ENCODE data around the gene IRAK2. TPM values are rescaled to one million over a fixed set of nuclear protein-coding genes. Genes with fewer than 3 reads are reported as not detected.

The IRAK2 gene
- total RNA-seq, 6 donors from 2014 or later = 3.1 to 10.2 (median 7.1) TPM

- ATAC-seq (ENCODE audit: low FRiP score in 2 of 2) = no peak
- no peak for TF ChIP-seq POLR2AphosphoS5 (IDR thresholded peaks at IDR 0.05)
- TF ChIP-seq, protein P1, sequence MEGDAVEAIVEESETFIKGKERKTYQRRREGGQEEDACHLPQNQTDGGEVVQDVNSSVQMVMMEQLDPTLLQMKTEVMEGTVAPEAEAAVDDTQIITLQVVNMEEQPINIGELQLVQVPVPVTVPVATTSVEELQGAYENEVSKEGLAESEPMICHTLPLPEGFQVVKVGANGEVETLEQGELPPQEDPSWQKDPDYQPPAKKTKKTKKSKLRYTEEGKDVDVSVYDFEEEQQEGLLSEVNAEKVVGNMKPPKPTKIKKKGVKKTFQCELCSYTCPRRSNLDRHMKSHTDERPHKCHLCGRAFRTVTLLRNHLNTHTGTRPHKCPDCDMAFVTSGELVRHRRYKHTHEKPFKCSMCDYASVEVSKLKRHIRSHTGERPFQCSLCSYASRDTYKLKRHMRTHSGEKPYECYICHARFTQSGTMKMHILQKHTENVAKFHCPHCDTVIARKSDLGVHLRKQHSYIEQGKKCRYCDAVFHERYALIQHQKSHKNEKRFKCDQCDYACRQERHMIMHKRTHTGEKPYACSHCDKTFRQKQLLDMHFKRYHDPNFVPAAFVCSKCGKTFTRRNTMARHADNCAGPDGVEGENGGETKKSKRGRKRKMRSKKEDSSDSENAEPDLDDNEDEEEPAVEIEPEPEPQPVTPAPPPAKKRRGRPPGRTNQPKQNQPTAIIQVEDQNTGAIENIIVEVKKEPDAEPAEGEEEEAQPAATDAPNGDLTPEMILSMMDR (IDR thresholded peaks at IDR 0.05) = no peak
- TF ChIP-seq EP300 (IDR thresholded peaks at IDR 0.05) = no peak
- no peak for TF ChIP-seq POLR2A (IDR thresholded peaks at IDR 0.05)
These were observed 13.0 kb downstream of the IRAK2 start for GRCh38 chr3:10177737-10178136.

DNA sequence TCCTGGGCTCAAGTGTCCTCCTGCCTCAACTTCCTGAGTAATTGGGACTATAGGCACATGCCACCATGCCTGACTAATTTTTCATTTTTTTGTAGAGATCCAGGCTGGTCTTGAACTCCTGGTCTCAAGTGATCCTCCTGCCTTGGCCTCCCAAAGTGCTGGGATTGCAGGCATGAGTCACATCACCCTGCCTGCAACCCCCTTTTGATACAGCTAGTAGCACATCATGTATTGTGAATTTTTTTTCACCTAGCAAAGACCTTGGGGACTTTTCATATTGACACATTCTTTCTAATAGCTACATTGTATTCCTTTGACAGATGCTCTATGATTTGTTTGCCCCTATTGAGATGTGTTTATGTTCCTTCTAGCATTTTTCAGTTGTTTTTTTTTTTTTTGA, 14.2 kb downstream of the IRAK2 start:
- ATAC-seq (ENCODE audit: low FRiP score in 2 of 2) = no peak
- TF ChIP-seq POLR2A (IDR thresholded peaks at IDR 0.05) (no peak), EP300 (IDR thresholded peaks at IDR 0.05) (no peak), POLR2AphosphoS5 (IDR thresholded peaks at IDR 0.05) (no peak)
- TF ChIP-seq, protein P1 (IDR thresholded peaks at IDR 0.05) = no peak

More at GRCh38 chr3:10177737-10178136, 13.0 kb downstream of the IRAK2 start:
- Histone ChIP-seq H3K4me1 (peaks cover 6 to 17% (median 16%) of the 10 kb centered on the region in 4 donors), H3K4me3 (no peak overlapping the region), H3K27ac (no peak overlapping the region), H3K36me3 (peaks cover 0 to 32% (median 8%) of the 10 kb centered on the region in 4 donors), H3K27me3 (no peaks in the 10 kb centered on the region), H3K9me3 (no peaks in the 10 kb centered on the region)
- no peak for DNase-seq
- 86 to 92% methylated on average over 12 of the region's 12 CpGs for WGBS, 2 donors

DNA sequence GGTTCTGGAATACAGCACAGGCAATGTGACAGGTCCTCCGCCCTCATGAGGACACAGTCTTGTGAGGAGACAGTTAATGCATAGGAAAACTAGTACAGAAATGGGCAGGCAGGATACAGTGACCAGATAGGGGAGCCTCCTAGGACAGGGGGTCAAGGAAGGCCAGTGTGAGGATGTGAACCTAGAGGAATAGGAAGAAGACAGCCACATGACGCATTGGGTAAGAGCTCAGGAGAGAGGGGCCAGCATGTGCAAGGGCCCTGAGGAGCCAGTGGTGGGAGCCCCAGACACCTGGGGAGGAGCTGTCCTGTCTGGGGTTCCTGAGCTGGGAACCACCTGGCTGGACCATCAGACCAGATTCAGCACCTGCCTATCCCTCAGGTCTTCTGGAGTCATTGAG, 15.6 kb downstream of the IRAK2 start:
- DNase-seq (no peak), ATAC-seq (ENCODE audit: low FRiP score in 2 of 2) (no peak)
- Histone ChIP-seq H3K36me3 (peaks cover 0 to 32% (median 8%) of the 10 kb centered on the region in 4 donors), H3K27me3 (no peaks in the 10 kb centered on the region), H3K4me1 (no peaks in the 10 kb centered on the region), H3K4me3 (no peak overlapping the region), H3K27ac (no peak overlapping the region), H3K9me3 (no peaks in the 10 kb centered on the region)
- TF ChIP-seq POLR2A (IDR thresholded peaks at IDR 0.05) (no peak), POLR2AphosphoS5 (IDR thresholded peaks at IDR 0.05) (no peak), EP300 (IDR thresholded peaks at IDR 0.05) (no peak)
- TF ChIP-seq, protein P1 (IDR thresholded peaks at IDR 0.05) = no peak
- 84 to 88% methylated on average over 2 of the region's 2 CpGs for WGBS, 2 donors

More for the DNA sequence above, 14.2 kb downstream of the IRAK2 start:
- H3K27ac ChIP-seq = no peak overlapping the region
- H3K9me3 ChIP-seq = no peaks in the 10 kb centered on the region
- H3K36me3 ChIP-seq = peaks cover 0 to 32% (median 8%) of the 10 kb centered on the region in 4 donors
- H3K4me3 ChIP-seq = no peak overlapping the region
- H3K27me3 ChIP-seq = no peaks in the 10 kb centered on the region
- H3K4me1 ChIP-seq = peaks cover 3 to 8% (median 6%) of the 10 kb centered on the region in 4 donors
- DNase-seq = no peak

- TF ChIP-seq POLR2AphosphoS5 (IDR thresholded peaks at IDR 0.05) (no peak), EP300 (IDR thresholded peaks at IDR 0.05) (no peak), POLR2A (IDR thresholded peaks at IDR 0.05) (no peak)
- TF ChIP-seq, protein P1 (IDR thresholded peaks at IDR 0.05) = no peak
- peaks cover 2 to 4% (median 2%) of the 10 kb centered on the region in 4 donors for H3K4me1 ChIP-seq
- ATAC-seq (ENCODE audit: low FRiP score in 2 of 2) (peak; percentile 21 to 28), DNase-seq (no peak)
- no peak overlapping the region for H3K27ac ChIP-seq
- no peaks in the 10 kb centered on the region for H3K9me3 ChIP-seq
- no peaks in the 10 kb centered on the region for H3K27me3 ChIP-seq
- WGBS, 2 donors = 84 to 89% methylated on average over 10 of the region's 10 CpGs
- no peak overlapping the region for H3K4me3 ChIP-seq
- H3K36me3 ChIP-seq = peaks cover 0 to 32% (median 8%) of the 10 kb centered on the region in 4 donors
These were observed 16.1 kb downstream of the IRAK2 start for GRCh38 chr3:10180738-10181295.

DNA sequence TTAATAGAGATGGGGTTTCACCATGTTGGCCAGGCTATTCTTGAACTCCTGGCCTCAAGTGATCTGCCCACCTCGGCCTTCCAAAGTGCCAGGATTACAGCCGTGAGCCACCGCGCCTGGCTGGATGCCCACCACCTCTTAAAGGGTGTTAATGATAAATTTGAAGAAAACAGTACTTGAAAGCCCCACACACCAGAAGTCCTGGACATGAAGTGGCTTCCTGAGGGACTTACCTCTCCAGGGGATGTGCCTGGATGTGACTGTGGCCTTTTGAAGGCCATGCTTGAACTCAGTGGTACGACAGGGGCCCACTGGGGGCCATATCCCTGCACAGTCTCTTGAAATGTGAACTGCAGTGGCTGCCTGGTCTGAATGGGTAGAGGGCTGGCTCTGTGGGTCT, 18.2 kb downstream of the IRAK2 start:
- WGBS, 2 donors = 71 to 78% methylated on average over 4 to 5 of the region's 5 CpGs

More for the DNA sequence above, 18.2 kb downstream of the IRAK2 start:
- no peak for DNase-seq
- TF ChIP-seq POLR2AphosphoS5 (IDR thresholded peaks at IDR 0.05) (no peak), POLR2A (IDR thresholded peaks at IDR 0.05) (no peak), EP300 (IDR thresholded peaks at IDR 0.05) (no peak)
- TF ChIP-seq, protein P1 (IDR thresholded peaks at IDR 0.05) = no peak
- no peak for ATAC-seq (ENCODE audit: low FRiP score in 2 of 2)
- H3K36me3 ChIP-seq = peaks cover 0 to 27% (median 5%) of the 10 kb centered on the region in 4 donors
- H3K27ac ChIP-seq = no peak overlapping the region
- H3K4me1 ChIP-seq = peaks cover 15 to 26% (median 20%) of the 10 kb centered on the region in 4 donors
- no peak overlapping the region for H3K4me3 ChIP-seq
- H3K27me3 ChIP-seq = no peaks in the 10 kb centered on the region
- H3K9me3 ChIP-seq = no peaks in the 10 kb centered on the region
